B cell (primary cell): ENCODE results near the gene NAXD. TPM values are rescaled to one million over a fixed set of nuclear protein-coding genes. Genes with fewer than 3 reads are reported as not detected.

Experiments
- ATAC-seq: fragments of 200-7000 bp; cut with Tn5 transposase; one replicate; pipeline ENCODE4 v1.10.0; 2021; ENCODE audit warnings: low read depth, mild to moderate bottlenecking, moderate number of reproducible peaks, moderate library complexity
- CTCF ChIA-PET: fragments of 350-600 bp; sonication (Branson Sonifier 250); formaldehyde crosslinking; loops from one replicate; lab custom pipeline; 2021; ENCODE audit warnings: antibody characterized with exemption, inconsistent platforms; lab: Charles Lee
- POLR2A ChIA-PET: fragments of 350-600 bp; sonication (Branson Sonifier 250); formaldehyde crosslinking; loops from one replicate; lab custom pipeline; 2021; ENCODE audit warnings: antibody characterized with exemption; lab: Charles Lee
- DNase-seq: peaks from one replicate; pipeline ENCODE4 v3.0.0; 2013
- H2AFZ ChIP-seq: 2 replicates; pipeline ENCODE4 v1.6.1; 2012; ENCODE audit warnings: mild to moderate bottlenecking, low read depth, low read length; ENCODE audit not compliant: insufficient read depth, poor library complexity, severe bottlenecking
- H3K27ac ChIP-seq, 2 donors: 1 replicate in 1 of 2; 2 replicates in 1 of 2; pipeline ENCODE4 v1.5.1; 2012 to 2013; ENCODE audit warnings: low read length in 2 of 2, mild to moderate bottlenecking in 2 of 2, moderate library complexity in 1 of 2
- H3K27me3 ChIP-seq, 4 experiments: fragments of 200-600 bp in 1 of 4; sonication (generic) in 1 of 4; replicated peaks in 1 of 4; 1 replicate in 2 of 4; 2 replicates in 2 of 4; pipeline versions ENCODE4 v1.6.1 to v1.7.0; 2013 to 2016; ENCODE audit warnings: low read length in 3 of 4, mild to moderate bottlenecking in 2 of 4, mixed read lengths in 1 of 4, moderate library complexity in 1 of 4; ENCODE audit not compliant: insufficient read depth in 4 of 4, control insufficient read depth in 3 of 4; ENCODE audit errors: control extremely low read depth in 1 of 4
- H3K36me3 ChIP-seq, 2 experiments: replicated peaks in 1 of 2; 1 replicate in 1 of 2; 2 replicates in 1 of 2; pipeline versions ENCODE4 v1.6.1 to v1.7.1; 2013; ENCODE audit warnings: low read length in 1 of 2; ENCODE audit not compliant: insufficient read depth in 2 of 2, control insufficient read depth in 1 of 2; ENCODE audit errors: control extremely low read depth in 1 of 2, extremely low read depth in 1 of 2
- H3K4me1 ChIP-seq, 2 donors: fragments of 200-600 bp in 1 of 2; sonication (generic) in 1 of 2; 1 replicate in 1 of 2; 2 replicates in 1 of 2; pipeline versions ENCODE4 v1.5.1 to v1.6.1; 2013 to 2017; ENCODE audit warnings: low read length in 2 of 2; ENCODE audit not compliant: control insufficient read depth in 2 of 2, insufficient read depth in 2 of 2
- H3K4me2 ChIP-seq: replicated peaks from 2 replicates; pipeline ENCODE3; 2012; ENCODE audit warnings: mild to moderate bottlenecking, low read depth, low read length; ENCODE audit not compliant: poor library complexity, severe bottlenecking
- H3K4me3 ChIP-seq, 5 experiments: fragments of 200-600 bp in 1 of 5; sonication (generic) in 1 of 5; 1 replicate in 3 of 5; 2 replicates in 2 of 5; pipeline versions ENCODE4 v1.5.1 to v1.7.0; 2011 to 2016; ENCODE audit warnings: low read length in 4 of 5, mild to moderate bottlenecking in 4 of 5, low read depth in 2 of 5, control low read depth in 1 of 5, moderate library complexity in 1 of 5; ENCODE audit not compliant: insufficient read depth in 1 of 5; ENCODE audit errors: control extremely low read depth in 1 of 5, extremely low read depth in 1 of 5
- H3K79me2 ChIP-seq: fragments of 200-600 bp; sonication (generic); one replicate; pipeline ENCODE4 v1.6.0; 2016; ENCODE audit warnings: low read length; ENCODE audit not compliant: control insufficient read depth, insufficient read depth
- H3K9ac ChIP-seq: fragments of 200-600 bp; sonication (generic); 2 replicates; pipeline ENCODE4 v1.6.1; 2017; ENCODE audit warnings: mild to moderate bottlenecking, low read length, moderate library complexity
- H3K9me3 ChIP-seq, 3 donors: one replicate each; pipeline versions ENCODE4 v1.6.1 to v1.7.1; 2013; ENCODE audit warnings: low read length in 2 of 3; ENCODE audit not compliant: control insufficient read depth in 2 of 3, insufficient read depth in 1 of 3; ENCODE audit errors: control extremely low read depth in 1 of 3
- H4K20me1 ChIP-seq: 2 replicates; pipeline ENCODE4 v1.6.0; 2012; ENCODE audit warnings: mild to moderate bottlenecking, low read length; ENCODE audit not compliant: insufficient read depth, control insufficient read depth, poor library complexity, severe bottlenecking
- H3K27ac Mint-ChIP-seq: one replicate; pipeline ENCODE4 v1.8.0; 2021; ENCODE audit warnings: mixed read lengths
- H3K27me3 Mint-ChIP-seq: one replicate; pipeline ENCODE4 v1.8.0; 2021; ENCODE audit warnings: mixed read lengths
- H3K4me1 Mint-ChIP-seq: one replicate; pipeline ENCODE4 v1.8.0; 2021; ENCODE audit warnings: mixed read lengths
- H3K4me3 Mint-ChIP-seq: one replicate; pipeline ENCODE4 v1.8.0; 2021; ENCODE audit warnings: mixed read lengths
- H3K9me3 Mint-ChIP-seq: one replicate; pipeline ENCODE4 v1.8.0; 2022; ENCODE audit warnings: mixed read lengths; ENCODE audit not compliant: insufficient read depth
- EZH2 ChIP-seq: IDR thresholded peaks from 2 replicates; pipeline ENCODE4 v1.6.1; 2012; ENCODE audit warnings: borderline replicate concordance, low read depth, mild to moderate bottlenecking, moderate library complexity, low read length; ENCODE audit not compliant: insufficient read depth, poor library complexity, severe bottlenecking
- WGBS: methylation state at CpG from one replicate; pipeline ENCODE4 v1.1.5; 2013; ENCODE audit warnings: missing lambda C conversion rate; ENCODE audit not compliant: insufficient coverage; 5-methylcytosine and 5-hydroxymethylcytosine counted together
- intact Hi-C: fragments of 100-400 bp; cut with micrococcal nuclease; formaldehyde crosslinking; loops from one replicate; pipeline ENCODE4 v1.10.0; 2022
- polyA plus RNA-seq: library from polyadenylated mRNA; depleted of rRNA; stranded (reverse); fragments of >200 nt; gene quantifications from 2 replicates; pipeline ENCODE4 v1.2.3, GENCODE V29; 2012
- total RNA-seq, 2 donors: library from RNA; stranded (reverse); fragments of 120-200 nt in 1 of 2; gene quantifications; 1 replicate in 1 of 2; 2 replicates in 1 of 2; pipeline versions ENCODE4 v1.2.3 to v1.2.4, GENCODE V29; 2013 to 2022
- TF ChIP-seq, protein P1 (sequence below): fragments of 200-600 bp; IDR thresholded peaks from one replicate; pipeline ENCODE4 v1.8.0; 2022; ENCODE audit warnings: antibody characterized with exemption, mild to moderate bottlenecking

The NAXD gene
- total and polyA plus RNA-seq, 2 donors (not counting 1 experiment from before 2014, with no cell fraction given), result 28.4 to 33.3 TPM

DNA sequence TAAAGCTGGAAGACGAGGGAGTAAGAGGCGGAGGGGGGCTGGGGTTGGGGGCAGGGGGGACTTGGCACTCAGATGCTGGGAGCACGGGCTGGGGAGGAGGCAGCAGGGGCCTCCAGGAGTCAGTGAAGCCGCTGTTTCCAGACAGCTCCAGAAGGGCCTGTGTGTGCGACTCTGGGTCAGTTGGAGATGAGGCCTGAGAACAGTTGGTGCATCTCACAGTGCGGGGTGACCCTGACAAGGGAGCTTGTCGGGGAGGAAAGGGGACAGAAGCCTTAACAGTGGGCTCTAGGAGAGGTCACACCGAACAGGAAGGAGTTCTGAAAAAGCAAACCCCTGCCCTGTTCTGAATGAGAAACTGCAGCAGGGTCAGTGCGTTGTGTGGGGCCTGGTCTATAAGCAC lies 11.2 kb downstream of the NAXD start:
- ATAC-seq, result no peak
- H3K4me1 ChIP-seq, result no peaks in the 10 kb centered on the region
- DNase-seq, result no peak
- H3K9ac ChIP-seq, result no peak overlapping the region
- H2AFZ ChIP-seq, result no peak overlapping the region
- ChIA-PET CTCF (no interaction called here), POLR2A (no interaction called here)
- no peaks in the 10 kb centered on the region for H3K27me3 Mint-ChIP-seq
- H3K36me3 ChIP-seq, result peaks cover 10 to 69% of the 10 kb centered on the region in 2 experiments
- intact Hi-C loops, result no loop called here
- H3K9me3 ChIP-seq, result no peaks in the 10 kb centered on the region
- no peak overlapping the region for H3K27ac ChIP-seq
- peaks cover 3% of the 10 kb centered on the region for H3K4me1 Mint-ChIP-seq
- no peaks in the 10 kb centered on the region for H3K9me3 Mint-ChIP-seq
- no peak overlapping the region for H3K27ac Mint-ChIP-seq
- no peak overlapping the region for H3K4me2 ChIP-seq
- no peak overlapping the region for H3K4me3 Mint-ChIP-seq
- H3K79me2 ChIP-seq, result peaks cover 75% of the 10 kb centered on the region
- no peak overlapping the region for H3K4me3 ChIP-seq
- H3K27me3 ChIP-seq, result no peaks in the 10 kb centered on the region
- no peak for TF ChIP-seq EZH2
- TF ChIP-seq, protein P1, sequence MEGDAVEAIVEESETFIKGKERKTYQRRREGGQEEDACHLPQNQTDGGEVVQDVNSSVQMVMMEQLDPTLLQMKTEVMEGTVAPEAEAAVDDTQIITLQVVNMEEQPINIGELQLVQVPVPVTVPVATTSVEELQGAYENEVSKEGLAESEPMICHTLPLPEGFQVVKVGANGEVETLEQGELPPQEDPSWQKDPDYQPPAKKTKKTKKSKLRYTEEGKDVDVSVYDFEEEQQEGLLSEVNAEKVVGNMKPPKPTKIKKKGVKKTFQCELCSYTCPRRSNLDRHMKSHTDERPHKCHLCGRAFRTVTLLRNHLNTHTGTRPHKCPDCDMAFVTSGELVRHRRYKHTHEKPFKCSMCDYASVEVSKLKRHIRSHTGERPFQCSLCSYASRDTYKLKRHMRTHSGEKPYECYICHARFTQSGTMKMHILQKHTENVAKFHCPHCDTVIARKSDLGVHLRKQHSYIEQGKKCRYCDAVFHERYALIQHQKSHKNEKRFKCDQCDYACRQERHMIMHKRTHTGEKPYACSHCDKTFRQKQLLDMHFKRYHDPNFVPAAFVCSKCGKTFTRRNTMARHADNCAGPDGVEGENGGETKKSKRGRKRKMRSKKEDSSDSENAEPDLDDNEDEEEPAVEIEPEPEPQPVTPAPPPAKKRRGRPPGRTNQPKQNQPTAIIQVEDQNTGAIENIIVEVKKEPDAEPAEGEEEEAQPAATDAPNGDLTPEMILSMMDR, result no peak
- peaks cover 48% of the 10 kb centered on the region for H4K20me1 ChIP-seq
- 96% methylated on average over 7 of the region's 9 CpGs for WGBS

- Histone ChIP-seq H3K9ac (no peak overlapping the region), H3K4me1 (no peaks in the 10 kb centered on the region), H3K27me3 (no peaks in the 10 kb centered on the region), H3K79me2 (peaks cover 73% of the 10 kb centered on the region), H3K36me3 (peaks cover 10 to 68% of the 10 kb centered on the region in 2 experiments), H3K9me3 (no peaks in the 10 kb centered on the region), H2AFZ (no peak overlapping the region), H4K20me1 (peaks cover 51% of the 10 kb centered on the region), H3K4me3 (no peak overlapping the region), H3K27ac (no peak overlapping the region), H3K4me2 (no peak overlapping the region)
- Mint-ChIP-seq H3K4me3 (no peak overlapping the region), H3K9me3 (no peaks in the 10 kb centered on the region), H3K27me3 (no peaks in the 10 kb centered on the region), H3K4me1 (peaks cover 3% of the 10 kb centered on the region), H3K27ac (no peak overlapping the region)
- ATAC-seq, result no peak
- DNase-seq, result no peak
- CTCF ChIA-PET, result no interaction called here
- 100% methylated on average over 4 of the region's 8 CpGs for WGBS
- intact Hi-C loops, result no loop called here
- POLR2A ChIA-PET, result no interaction called here
- TF ChIP-seq EZH2, result no peak
- TF ChIP-seq, protein P1, result no peak
Measured at GRCh38 chr13:110627351-110627750, 12.0 kb downstream of the NAXD start.
